Measurements from ENCODE around the gene CTIF. TPM values are rescaled to one million over a fixed set of nuclear protein-coding genes. Genes with fewer than 3 reads are reported as not detected.
A peak's percentile ranks its signal among the peaks of the same experiment; 100 is the strongest.

CTIF gene
- total RNA-seq, 6 experiments from 2014 or later = 77.6 to 100 (median 79.2) TPM

DNA sequence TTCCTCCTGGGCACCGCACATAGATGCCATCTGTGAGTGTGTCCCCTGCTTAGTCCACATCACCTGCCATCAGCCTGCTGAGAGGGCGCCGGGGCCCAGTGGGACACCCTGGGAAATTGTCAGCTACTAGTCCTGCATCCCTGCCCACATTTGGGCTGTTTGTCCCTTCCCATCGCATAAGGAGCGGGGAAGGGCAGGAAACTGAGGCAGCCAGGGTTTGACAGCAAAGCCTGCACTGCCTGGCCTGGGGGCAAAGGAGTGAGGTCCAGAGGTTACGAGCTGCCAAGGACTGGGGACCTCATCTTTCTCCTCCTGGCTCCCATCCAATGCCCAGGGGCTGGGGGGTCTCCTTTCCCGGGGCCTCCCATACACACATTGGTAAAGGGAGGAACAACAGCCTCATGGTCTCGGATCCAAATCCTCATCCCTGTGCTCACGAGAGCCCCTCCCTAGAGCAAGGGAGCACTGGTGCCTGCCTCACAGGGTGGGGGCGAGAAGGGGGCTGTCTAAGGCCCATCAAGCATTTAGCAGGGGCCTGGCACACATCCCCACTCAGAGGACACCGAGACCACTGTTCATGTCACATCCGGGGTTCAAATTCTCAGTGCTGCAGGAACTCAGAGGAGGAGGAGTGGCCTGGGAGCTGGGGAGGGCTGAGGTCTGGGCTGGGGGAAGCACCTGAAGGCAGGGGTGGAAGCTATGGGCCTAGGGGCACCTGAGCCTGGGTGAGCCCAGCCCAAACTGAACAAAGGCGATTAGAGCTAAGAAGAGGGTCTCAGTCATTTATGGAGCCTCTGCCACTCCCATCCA is 298.2 kb downstream of the CTIF start:
- TF ChIP-seq, protein P1, sequence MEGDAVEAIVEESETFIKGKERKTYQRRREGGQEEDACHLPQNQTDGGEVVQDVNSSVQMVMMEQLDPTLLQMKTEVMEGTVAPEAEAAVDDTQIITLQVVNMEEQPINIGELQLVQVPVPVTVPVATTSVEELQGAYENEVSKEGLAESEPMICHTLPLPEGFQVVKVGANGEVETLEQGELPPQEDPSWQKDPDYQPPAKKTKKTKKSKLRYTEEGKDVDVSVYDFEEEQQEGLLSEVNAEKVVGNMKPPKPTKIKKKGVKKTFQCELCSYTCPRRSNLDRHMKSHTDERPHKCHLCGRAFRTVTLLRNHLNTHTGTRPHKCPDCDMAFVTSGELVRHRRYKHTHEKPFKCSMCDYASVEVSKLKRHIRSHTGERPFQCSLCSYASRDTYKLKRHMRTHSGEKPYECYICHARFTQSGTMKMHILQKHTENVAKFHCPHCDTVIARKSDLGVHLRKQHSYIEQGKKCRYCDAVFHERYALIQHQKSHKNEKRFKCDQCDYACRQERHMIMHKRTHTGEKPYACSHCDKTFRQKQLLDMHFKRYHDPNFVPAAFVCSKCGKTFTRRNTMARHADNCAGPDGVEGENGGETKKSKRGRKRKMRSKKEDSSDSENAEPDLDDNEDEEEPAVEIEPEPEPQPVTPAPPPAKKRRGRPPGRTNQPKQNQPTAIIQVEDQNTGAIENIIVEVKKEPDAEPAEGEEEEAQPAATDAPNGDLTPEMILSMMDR (IDR thresholded peaks at IDR 0.05) = no peak
- peak overlapping the region; percentile 99 for H3K27ac Mint-ChIP-seq
- no peak for DNase-seq
- no peak overlapping the region for H3K4me3 Mint-ChIP-seq
- H3K9me3 Mint-ChIP-seq = no peaks in the 10 kb centered on the region
- H3K4me1 Mint-ChIP-seq (ENCODE audit: low read depth) = peaks cover 76% of the 10 kb centered on the region
- peaks cover 20% of the 10 kb centered on the region for H3K36me3 Mint-ChIP-seq (ENCODE audit: low read depth)
- peaks cover 12% of the 10 kb centered on the region for H3K27me3 Mint-ChIP-seq (ENCODE audit: insufficient read depth)

DNA sequence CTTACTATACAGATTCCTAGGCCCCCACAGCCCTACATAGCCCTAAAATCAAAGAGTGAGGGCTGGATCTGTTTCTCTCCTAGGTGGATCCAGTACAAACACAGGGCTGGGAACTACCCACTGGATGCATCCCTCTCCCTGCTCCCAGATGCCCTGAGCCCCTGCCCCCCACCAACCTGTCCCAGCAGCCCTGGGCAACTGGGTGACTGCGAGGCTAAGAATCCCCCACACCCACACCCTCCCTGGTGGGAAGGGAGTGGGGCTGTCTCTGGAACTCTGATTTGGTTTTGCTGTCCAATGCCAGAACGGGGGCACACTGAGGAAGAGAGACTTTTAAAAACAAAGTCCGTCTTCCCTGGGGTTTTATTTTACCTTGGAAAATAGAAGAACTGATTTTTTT is 298.8 kb downstream of the CTIF start:
- Mint-ChIP-seq H3K9me3 (no peaks in the 10 kb centered on the region), H3K4me1 (ENCODE audit: low read depth) (peaks cover 71% of the 10 kb centered on the region), H3K4me3 (no peak overlapping the region), H3K27me3 (ENCODE audit: insufficient read depth) (peaks cover 10% of the 10 kb centered on the region), H3K27ac (peak overlapping the region; percentile 99), H3K36me3 (ENCODE audit: low read depth) (peaks cover 20% of the 10 kb centered on the region)
- TF ChIP-seq, protein P1 (IDR thresholded peaks at IDR 0.05) = no peak
- no peak for DNase-seq

DNA sequence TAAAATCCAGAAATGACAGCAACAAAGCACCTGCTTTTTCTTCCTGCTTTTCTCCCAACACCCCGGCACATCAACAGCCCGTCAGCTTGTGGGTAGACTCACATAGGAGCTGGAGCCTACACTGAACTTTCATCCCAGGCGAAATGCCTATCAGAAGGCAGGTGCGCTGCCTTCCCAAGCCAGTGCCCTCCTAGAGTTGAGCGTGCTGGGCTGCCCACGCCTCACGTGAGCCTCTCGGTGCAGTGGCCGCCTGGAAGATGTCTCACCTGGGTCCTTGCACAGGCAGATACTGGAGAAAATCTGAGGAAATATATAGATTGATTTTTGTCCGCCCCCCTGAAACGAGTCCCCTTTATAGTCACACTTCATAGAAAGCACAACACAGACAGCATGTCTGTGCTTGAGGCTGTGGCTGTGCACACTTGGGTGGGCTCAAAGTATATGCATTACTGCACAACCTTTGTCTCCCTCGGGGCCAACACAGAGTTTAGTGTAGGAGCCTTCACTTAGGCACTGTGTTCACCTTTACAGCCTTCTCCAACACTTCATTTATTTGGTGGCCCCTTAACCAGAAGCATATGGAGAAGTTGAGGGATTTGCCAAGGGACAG is 299.4 kb downstream of the CTIF start:
- Mint-ChIP-seq H3K4me3 (peak overlapping the region; percentile 73; the same call in 1 of the 2 replicates), H3K27ac (peak overlapping the region; percentile 99), H3K27me3 (ENCODE audit: insufficient read depth) (peaks cover 12% of the 10 kb centered on the region), H3K36me3 (ENCODE audit: low read depth) (peaks cover 20% of the 10 kb centered on the region), H3K4me1 (ENCODE audit: low read depth) (peaks cover 65% of the 10 kb centered on the region), H3K9me3 (no peaks in the 10 kb centered on the region)
- DNase-seq = no peak
- TF ChIP-seq, protein P1 (IDR thresholded peaks at IDR 0.05) = no peak

DNA sequence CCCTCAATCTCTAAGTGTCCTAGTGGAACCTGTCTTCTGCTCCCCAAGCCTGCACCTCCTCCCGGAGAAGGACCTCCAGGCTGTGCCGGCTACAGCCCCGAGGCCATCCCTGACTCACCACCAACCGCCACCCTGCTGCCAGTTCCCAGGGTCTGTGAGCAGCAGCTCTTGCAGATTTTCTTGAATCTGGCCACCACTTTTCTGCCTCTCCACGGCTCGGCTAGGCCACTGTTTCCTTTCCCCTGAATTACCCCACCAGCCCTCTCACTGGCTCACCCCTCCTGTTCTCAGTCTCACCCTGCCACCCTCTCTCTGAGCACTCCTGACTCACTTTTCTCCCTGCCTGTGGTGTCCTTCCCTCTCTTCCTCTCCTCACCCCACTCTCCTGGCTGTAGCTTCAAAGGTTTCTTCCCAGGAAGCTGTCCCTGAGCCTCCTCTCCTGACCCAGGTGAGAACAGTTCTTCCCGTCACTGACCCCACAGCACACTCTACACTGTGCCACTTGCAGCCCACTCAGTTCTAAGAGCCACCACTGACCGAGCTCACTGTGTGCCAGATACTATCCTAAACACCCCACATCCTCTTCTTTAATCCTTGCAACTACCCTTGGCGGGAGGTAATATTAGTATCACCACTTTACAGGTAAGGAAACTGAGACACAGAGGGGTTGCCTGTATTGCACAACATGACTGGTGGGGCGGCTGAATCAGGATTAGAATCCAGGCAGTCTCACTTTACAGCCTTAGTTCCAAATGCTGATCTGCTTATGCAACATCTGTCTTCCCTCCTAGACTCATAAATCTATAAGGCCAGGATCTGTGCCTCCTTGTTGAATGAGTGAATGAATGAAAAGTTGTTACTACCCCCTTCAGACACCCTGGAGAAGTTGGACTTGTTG is 300.3 kb downstream of the CTIF start:
- no peaks in the 10 kb centered on the region for H3K9me3 Mint-ChIP-seq
- TF ChIP-seq, protein P1 (IDR thresholded peaks at IDR 0.05) = no peak
- peaks cover 9% of the 10 kb centered on the region for H3K27me3 Mint-ChIP-seq (ENCODE audit: insufficient read depth)
- DNase-seq = peak; percentile 88
- peak overlapping the region; percentile 73 for H3K4me3 Mint-ChIP-seq
- H3K4me1 Mint-ChIP-seq (ENCODE audit: low read depth) = peaks cover 56% of the 10 kb centered on the region
- H3K36me3 Mint-ChIP-seq (ENCODE audit: low read depth) = peaks cover 17% of the 10 kb centered on the region
- H3K27ac Mint-ChIP-seq = peak overlapping the region; percentile 99

DNA sequence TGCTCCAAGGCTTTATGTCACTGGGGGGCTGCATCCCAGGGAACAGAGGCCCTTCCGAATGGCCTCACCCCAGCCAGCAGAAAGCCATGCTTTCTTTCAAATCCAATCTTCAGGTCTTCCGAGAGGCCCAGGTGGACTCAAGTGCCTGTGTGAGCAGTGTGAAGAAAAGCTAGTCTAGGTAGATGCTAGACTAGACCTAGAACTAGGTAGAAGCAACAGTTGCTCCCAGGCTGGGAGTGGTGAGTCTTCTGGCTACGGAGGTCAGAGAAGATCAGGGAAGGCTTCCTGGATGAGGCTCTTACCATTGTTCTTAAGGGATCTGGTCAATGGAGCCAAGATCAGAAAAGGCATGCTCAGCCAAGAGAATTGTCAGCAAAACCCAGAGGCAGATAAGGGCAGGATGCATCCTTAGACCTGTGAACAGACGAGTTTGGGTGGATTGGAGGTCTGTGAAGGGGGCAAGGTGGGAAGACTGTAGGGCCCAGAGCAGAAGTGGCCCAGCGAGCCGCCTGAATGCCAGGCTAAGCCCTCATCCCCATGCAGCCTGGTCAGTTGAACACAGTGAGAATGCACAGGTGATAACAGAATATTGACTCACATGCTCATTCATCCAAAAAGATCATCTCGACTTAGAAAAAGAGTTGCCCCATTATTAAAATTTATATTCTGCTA is 301.1 kb downstream of the CTIF start:
- Mint-ChIP-seq H3K27ac (peak overlapping the region; percentile 99), H3K4me1 (ENCODE audit: low read depth) (peaks cover 48% of the 10 kb centered on the region), H3K36me3 (ENCODE audit: low read depth) (peaks cover 9% of the 10 kb centered on the region; the same call in 1 of the 2 replicates), H3K4me3 (peak overlapping the region; percentile 73), H3K27me3 (ENCODE audit: insufficient read depth) (peaks cover 9% of the 10 kb centered on the region), H3K9me3 (no peaks in the 10 kb centered on the region)
- no peak for DNase-seq
- TF ChIP-seq, protein P1 (IDR thresholded peaks at IDR 0.05) = no peak
